HepG2 (cell line): ENCODE results near the gene CCDC74A. TPM values are rescaled to one million over a fixed set of nuclear protein-coding genes. Genes with fewer than 3 reads are reported as not detected.
A peak's percentile ranks its signal among the peaks of the same experiment; 100 is the strongest.

Experiments
- ARID2 ChIP-seq: sonication (generic); formaldehyde crosslinking; IDR thresholded peaks from 2 replicates; pipeline ENCODE4 v1.8.1; 2022; ENCODE audit warnings: mild to moderate bottlenecking, missing genetic modification reagents, borderline replicate concordance
- ATF2 ChIP-seq: sonication (generic); formaldehyde crosslinking; IDR thresholded peaks from 2 replicates; pipeline ENCODE4 v1.4.0; 2020; ENCODE audit warnings: missing genetic modification reagents
- ATF4 ChIP-seq, 2 experiments: fragments of 450-650 bp in 1 of 2; sonication (generic) in 1 of 2; formaldehyde crosslinking; IDR thresholded peaks; 2 replicates each; pipeline versions ENCODE4 v1.5.0 to v1.8.0; 2020 to 2022; ENCODE audit warnings: mild to moderate bottlenecking in 1 of 2, missing genetic modification reagents in 1 of 2
- CREB1 ChIP-seq, 2 experiments: fragments of 450-650 bp in 1 of 2; IDR thresholded peaks; 2 replicates each; pipeline ENCODE4 v1.6.1; 2016 to 2017; ENCODE audit warnings: control low read depth in 1 of 2, mild to moderate bottlenecking in 1 of 2, missing compliant biosample characterization in 1 of 2, missing genetic modification characterization in 1 of 2
- HCFC1 ChIP-seq: fragments of 150-350 bp; IDR thresholded peaks from 2 replicates; pipeline ENCODE4 v1.6.1; 2014; ENCODE audit warnings: low read depth, low read length
- HNRNPUL1 ChIP-seq: fragments of 200-400 bp; formaldehyde crosslinking; IDR thresholded peaks from 2 replicates; pipeline ENCODE4 v1.6.1; 2017; ENCODE audit warnings: low read depth, mild to moderate bottlenecking, low read length, moderate library complexity
- KAT8 ChIP-seq: IDR thresholded peaks from 2 replicates; pipeline ENCODE4 v1.6.1; 2016; ENCODE audit warnings: missing genetic modification reagents, missing compliant biosample characterization
- KMT2B ChIP-seq: IDR thresholded peaks from 2 replicates; pipeline ENCODE4 v1.6.1; 2016; ENCODE audit warnings: missing genetic modification reagents, missing compliant biosample characterization
- SALL1 ChIP-seq: sonication (generic); formaldehyde crosslinking; IDR thresholded peaks from 2 replicates; pipeline ENCODE4 v1.8.0; 2022; ENCODE audit warnings: mild to moderate bottlenecking, missing genetic modification reagents
- TFDP1 ChIP-seq: IDR thresholded peaks from 2 replicates; pipeline ENCODE4 v1.6.1; 2016; ENCODE audit warnings: missing compliant biosample characterization, missing genetic modification reagents, borderline replicate concordance
- WIZ ChIP-seq: sonication (generic); formaldehyde crosslinking; IDR thresholded peaks from 2 replicates; pipeline ENCODE4 v1.5.1; 2020; ENCODE audit warnings: mild to moderate bottlenecking, missing genetic modification reagents
- ZBED4 ChIP-seq: sonication (generic); formaldehyde crosslinking; IDR thresholded peaks from 2 replicates; pipeline ENCODE4 v1.4.0; 2020; ENCODE audit warnings: missing genetic modification reagents, borderline replicate concordance
- ZKSCAN8 ChIP-seq: IDR thresholded peaks from 2 replicates; pipeline ENCODE4 v1.6.1; 2016; ENCODE audit warnings: borderline replicate concordance, missing genetic modification reagents, missing compliant biosample characterization
- ZMYM3 ChIP-seq: sonication (generic); formaldehyde crosslinking; IDR thresholded peaks from 2 replicates; pipeline ENCODE4 v1.5.1; 2020; ENCODE audit warnings: mild to moderate bottlenecking, missing genetic modification reagents
- ZNF205 ChIP-seq: IDR thresholded peaks from 2 replicates; pipeline ENCODE4 v1.6.1; 2018; ENCODE audit warnings: missing biosample characterization, missing genetic modification reagents
- ZNF317 ChIP-seq: sonication (generic); formaldehyde crosslinking; IDR thresholded peaks from 2 replicates; pipeline ENCODE4 v1.5.0; 2020; ENCODE audit warnings: mild to moderate bottlenecking, missing genetic modification reagents
- ZNF552 ChIP-seq: sonication (generic); formaldehyde crosslinking; IDR thresholded peaks from 2 replicates; pipeline ENCODE4 v1.9.0; 2022; ENCODE audit warnings: missing genetic modification reagents, mild to moderate bottlenecking, borderline replicate concordance
- ZNF660 ChIP-seq: sonication (generic); formaldehyde crosslinking; IDR thresholded peaks from 2 replicates; pipeline ENCODE4 v1.5.1; 2020; ENCODE audit warnings: mild to moderate bottlenecking, low read depth, missing genetic modification reagents, borderline replicate concordance
- polyA plus RNA-seq, 8 experiments: library from polyadenylated mRNA; depleted of rRNA in 3 of 8; stranded (reverse) in 7 of 8; unstranded in 1 of 8; fragments of >200 nt; fragmentation: Illumina TruSeq in 4 of 8; extraction: Trizol in 4 of 8; gene quantifications; 2 replicates each; pipeline versions ENCODE4 v1.2.1 to v1.2.3, GENCODE V29; 2011 to 2016; ENCODE audit warnings: low read depth in 4 of 8, missing spikeins in 1 of 8, mixed read lengths in 1 of 8; ENCODE audit not compliant: insufficient read depth in 1 of 8
- total RNA-seq, 5 experiments: library from RNA; depleted of rRNA; stranded (reverse); fragments of >200 nt; fragmentation: Illumina TruSeq; extraction: Trizol; gene quantifications; 2 replicates each; pipeline ENCODE4 v1.2.3, GENCODE V29; 2016; ENCODE audit warnings: low read depth in 1 of 5

Gene CCDC74A
- total and polyA plus RNA-seq, 2 of the 13 experiments (the other 11 are each of a cell fraction or from before 2014, with no cell fraction given): 0.15 to 0.17 TPM

GRCh38 chr2:131492418-131493198 is 35.1 kb upstream of the CCDC74A start (continued):
- TF ChIP-seq ZNF317 (CRISPR knock-in tag) (peak; percentile 80; the same call in 1 of the 2 replicates), HNRNPUL1 (peak; percentile 63; the same call in 1 of the 2 replicates), KAT8 (CRISPR knock-in tag) (peak; percentile 94), ZNF660 (CRISPR knock-in tag) (no peak), ZNF205 (peak; percentile 100), KMT2B (CRISPR knock-in tag) (peak; percentile 85), ZMYM3 (CRISPR knock-in tag) (no peak; the same call in 1 of the 2 replicates), WIZ (CRISPR knock-in tag) (no peak; the same call in 1 of the 2 replicates), ZBED4 (CRISPR knock-in tag) (no peak), ARID2 (CRISPR knock-in tag) (no peak), ZNF552 (peak; percentile 2; the same call in 1 of the 2 replicates), ZKSCAN8 (CRISPR knock-in tag) (0 out of 2 replicates have a peak, but pooled peaks have one; percentile 56), SALL1 (peak; percentile 85), ATF4 (CRISPR knock-in tag; IDR thresholded peaks at IDR 0.05) (no peak), TFDP1 (CRISPR knock-in tag) (peak; percentile 97), ATF2 (CRISPR knock-in tag) (peak; percentile 74), CREB1 (IDR thresholded peaks at IDR 0.05) (peak; percentile 91), CREB1 (CRISPR knock-in tag; IDR thresholded peaks at IDR 0.05) (peak; percentile 98), HCFC1 (peak; percentile 51)
